ENCODE results near the gene ZG16B.

ZG16B gene

DNA sequence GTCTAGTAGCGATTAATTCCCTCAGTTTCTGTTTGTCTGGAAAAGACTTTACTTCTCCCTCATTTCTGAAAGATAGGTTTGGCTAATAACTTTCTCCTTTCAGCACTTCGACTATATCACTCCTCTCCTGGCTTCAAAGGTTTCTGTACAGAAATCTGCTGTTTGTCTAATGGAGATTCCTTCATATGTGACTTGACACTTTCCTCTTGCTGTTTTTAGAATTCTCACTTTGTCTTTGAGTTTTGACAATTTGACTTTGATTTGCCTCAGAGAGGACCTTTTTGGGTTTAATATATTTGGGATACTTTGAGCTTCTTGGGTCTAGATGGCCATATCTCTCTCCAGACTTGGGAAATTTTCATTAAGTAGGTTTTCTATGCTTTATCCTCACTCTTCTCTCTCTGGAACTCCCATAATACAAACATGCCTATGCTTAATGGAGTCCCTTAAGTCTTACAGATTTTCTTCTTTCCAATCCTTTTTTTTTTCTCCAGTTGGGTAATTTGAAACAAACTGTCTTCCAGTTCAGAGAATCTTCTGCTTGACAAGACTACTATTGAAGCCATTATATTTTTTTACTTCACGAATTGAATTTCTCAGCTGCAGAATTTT lies 20.8 kb upstream of the ZG16B start:
- TF ChIP-seq, protein P1, sequence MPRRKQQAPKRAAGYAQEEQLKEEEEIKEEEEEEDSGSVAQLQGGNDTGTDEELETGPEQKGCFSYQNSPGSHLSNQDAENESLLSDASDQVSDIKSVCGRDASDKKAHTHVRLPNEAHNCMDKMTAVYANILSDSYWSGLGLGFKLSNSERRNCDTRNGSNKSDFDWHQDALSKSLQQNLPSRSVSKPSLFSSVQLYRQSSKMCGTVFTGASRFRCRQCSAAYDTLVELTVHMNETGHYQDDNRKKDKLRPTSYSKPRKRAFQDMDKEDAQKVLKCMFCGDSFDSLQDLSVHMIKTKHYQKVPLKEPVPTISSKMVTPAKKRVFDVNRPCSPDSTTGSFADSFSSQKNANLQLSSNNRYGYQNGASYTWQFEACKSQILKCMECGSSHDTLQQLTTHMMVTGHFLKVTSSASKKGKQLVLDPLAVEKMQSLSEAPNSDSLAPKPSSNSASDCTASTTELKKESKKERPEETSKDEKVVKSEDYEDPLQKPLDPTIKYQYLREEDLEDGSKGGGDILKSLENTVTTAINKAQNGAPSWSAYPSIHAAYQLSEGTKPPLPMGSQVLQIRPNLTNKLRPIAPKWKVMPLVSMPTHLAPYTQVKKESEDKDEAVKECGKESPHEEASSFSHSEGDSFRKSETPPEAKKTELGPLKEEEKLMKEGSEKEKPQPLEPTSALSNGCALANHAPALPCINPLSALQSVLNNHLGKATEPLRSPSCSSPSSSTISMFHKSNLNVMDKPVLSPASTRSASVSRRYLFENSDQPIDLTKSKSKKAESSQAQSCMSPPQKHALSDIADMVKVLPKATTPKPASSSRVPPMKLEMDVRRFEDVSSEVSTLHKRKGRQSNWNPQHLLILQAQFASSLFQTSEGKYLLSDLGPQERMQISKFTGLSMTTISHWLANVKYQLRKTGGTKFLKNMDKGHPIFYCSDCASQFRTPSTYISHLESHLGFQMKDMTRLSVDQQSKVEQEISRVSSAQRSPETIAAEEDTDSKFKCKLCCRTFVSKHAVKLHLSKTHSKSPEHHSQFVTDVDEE (CRISPR knock-in tag; IDR thresholded peaks at IDR 0.05) = no peak
- no peak for TF ChIP-seq TCF4 (CRISPR knock-in tag; IDR thresholded peaks at IDR 0.05; ENCODE audit: borderline replicate concordance)
- TF ChIP-seq ZFP3 (CRISPR knock-in tag; IDR thresholded peaks at IDR 0.05) = no peak
- no peak for TF ChIP-seq ZNF70 (CRISPR knock-in tag; IDR thresholded peaks at IDR 0.05)
- no peak for TF ChIP-seq CSDC2 (CRISPR knock-in tag; IDR thresholded peaks at IDR 0.05)
- TF ChIP-seq OSR1 (CRISPR knock-in tag; IDR thresholded peaks at IDR 0.05) = no peak
- no peak for TF ChIP-seq BACH2 (CRISPR knock-in tag; IDR thresholded peaks at IDR 0.05; ENCODE audit: borderline replicate concordance)
- no peak for ATAC-seq

DNA sequence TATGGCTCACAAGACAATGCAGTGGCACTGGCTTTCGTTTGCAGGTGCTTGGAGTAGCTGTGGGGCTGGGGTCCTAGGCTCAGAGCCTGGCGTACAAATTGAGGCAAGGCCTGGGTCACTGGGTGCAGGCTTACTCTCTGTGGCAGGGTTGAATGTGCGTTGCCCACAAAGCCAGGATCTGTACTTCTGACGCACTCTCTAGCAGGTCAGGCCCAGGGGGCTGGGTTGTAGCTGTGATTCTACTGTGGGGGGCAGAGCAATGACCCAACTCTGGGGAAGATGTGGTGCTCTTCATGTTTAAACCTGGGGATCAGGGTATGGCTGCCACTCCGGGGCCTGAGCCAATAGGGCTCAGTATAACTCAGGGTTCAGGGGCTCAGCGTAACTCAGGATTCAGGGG lies 19.5 kb upstream of the ZG16B start:
- TF ChIP-seq, protein P2, sequence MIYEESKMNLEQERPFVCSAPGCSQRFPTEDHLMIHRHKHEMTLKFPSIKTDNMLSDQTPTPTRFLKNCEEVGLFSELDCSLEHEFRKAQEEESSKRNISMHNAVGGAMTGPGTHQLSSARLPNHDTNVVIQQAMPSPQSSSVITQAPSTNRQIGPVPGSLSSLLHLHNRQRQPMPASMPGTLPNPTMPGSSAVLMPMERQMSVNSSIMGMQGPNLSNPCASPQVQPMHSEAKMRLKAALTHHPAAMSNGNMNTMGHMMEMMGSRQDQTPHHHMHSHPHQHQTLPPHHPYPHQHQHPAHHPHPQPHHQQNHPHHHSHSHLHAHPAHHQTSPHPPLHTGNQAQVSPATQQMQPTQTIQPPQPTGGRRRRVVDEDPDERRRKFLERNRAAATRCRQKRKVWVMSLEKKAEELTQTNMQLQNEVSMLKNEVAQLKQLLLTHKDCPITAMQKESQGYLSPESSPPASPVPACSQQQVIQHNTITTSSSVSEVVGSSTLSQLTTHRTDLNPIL (CRISPR knock-in tag; IDR thresholded peaks at IDR 0.05; ENCODE audit: low read depth) = no peak
- TF ChIP-seq SNAI2 (CRISPR knock-in tag; IDR thresholded peaks at IDR 0.05) (no peak), OSR1 (CRISPR knock-in tag; IDR thresholded peaks at IDR 0.05) (no peak), ZFP3 (CRISPR knock-in tag; IDR thresholded peaks at IDR 0.05) (no peak), ZNF8 (CRISPR knock-in tag; IDR thresholded peaks at IDR 0.05) (no peak), ISL1 (CRISPR knock-in tag; IDR thresholded peaks at IDR 0.05) (no peak), BACH2 (CRISPR knock-in tag; IDR thresholded peaks at IDR 0.05; ENCODE audit: borderline replicate concordance) (no peak)

DNA sequence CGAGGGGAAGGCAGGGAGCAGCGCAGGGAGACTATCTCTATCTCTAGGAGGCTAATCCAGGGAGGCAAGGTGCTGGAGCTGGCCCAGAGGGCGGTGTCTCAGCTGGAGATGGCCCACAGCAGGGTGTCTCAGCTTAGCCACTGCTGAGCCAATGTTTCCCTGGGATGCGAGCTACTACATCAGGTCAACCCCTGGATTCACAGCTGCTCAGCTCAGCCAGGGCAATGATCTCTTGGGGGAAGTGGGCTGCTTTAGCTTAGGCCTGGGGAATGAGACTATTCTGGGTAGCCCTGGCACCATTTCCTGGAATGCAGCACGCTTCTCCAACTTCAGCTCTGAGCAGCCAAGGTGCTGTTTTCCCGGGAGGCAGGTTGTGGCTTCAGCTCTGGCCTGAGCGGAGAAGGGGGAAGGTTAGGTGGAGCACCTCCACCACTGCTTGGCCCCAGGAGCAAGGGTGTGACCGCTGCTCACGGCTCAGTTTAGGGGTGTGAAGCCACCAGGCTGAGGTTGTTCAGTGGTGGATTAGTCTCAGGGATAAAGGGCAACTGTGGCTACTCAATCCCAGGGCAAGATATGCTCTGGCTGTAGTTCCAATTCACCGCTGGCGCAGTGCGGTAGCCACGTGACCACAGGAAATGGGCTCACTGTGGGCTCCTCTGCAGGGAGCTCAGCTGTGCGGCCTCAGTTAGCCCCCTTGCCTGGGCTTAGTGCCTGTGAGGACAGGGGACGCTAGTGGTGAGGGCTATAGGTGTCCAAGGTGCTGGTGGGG lies 18.2 kb upstream of the ZG16B start:
- TF ChIP-seq ZNF8 (CRISPR knock-in tag; IDR thresholded peaks at IDR 0.05) (no peak), ARNTL (CRISPR knock-in tag; IDR thresholded peaks at IDR 0.05; ENCODE audit: borderline replicate concordance, low read depth) (no peak), GLIS3 (CRISPR knock-in tag; IDR thresholded peaks at IDR 0.05) (no peak), ZNF70 (CRISPR knock-in tag; IDR thresholded peaks at IDR 0.05) (no peak), PPARA (CRISPR knock-in tag; IDR thresholded peaks at IDR 0.05; ENCODE audit: borderline replicate concordance) (no peak), OSR1 (CRISPR knock-in tag; IDR thresholded peaks at IDR 0.05) (no peak), ESRRG (CRISPR knock-in tag; IDR thresholded peaks at IDR 0.05) (no peak), BACH2 (CRISPR knock-in tag; IDR thresholded peaks at IDR 0.05; ENCODE audit: borderline replicate concordance) (no peak), ZFP30 (CRISPR knock-in tag; IDR thresholded peaks at IDR 0.05) (no peak), TCF4 (CRISPR knock-in tag; IDR thresholded peaks at IDR 0.05; ENCODE audit: borderline replicate concordance) (no peak), SNAI2 (CRISPR knock-in tag; IDR thresholded peaks at IDR 0.05) (no peak), ZFP3 (CRISPR knock-in tag; IDR thresholded peaks at IDR 0.05) (no peak), ZC3H10 (CRISPR knock-in tag; IDR thresholded peaks at IDR 0.05) (no peak), RARB (CRISPR knock-in tag; IDR thresholded peaks at IDR 0.05) (no peak), ZNF565 (CRISPR knock-in tag; conservative IDR thresholded peaks at IDR 0.05; ENCODE audit: low read depth) (no peak)
- TF ChIP-seq, protein P1 (CRISPR knock-in tag; IDR thresholded peaks at IDR 0.05) = no peak
- TF ChIP-seq, protein P3, sequence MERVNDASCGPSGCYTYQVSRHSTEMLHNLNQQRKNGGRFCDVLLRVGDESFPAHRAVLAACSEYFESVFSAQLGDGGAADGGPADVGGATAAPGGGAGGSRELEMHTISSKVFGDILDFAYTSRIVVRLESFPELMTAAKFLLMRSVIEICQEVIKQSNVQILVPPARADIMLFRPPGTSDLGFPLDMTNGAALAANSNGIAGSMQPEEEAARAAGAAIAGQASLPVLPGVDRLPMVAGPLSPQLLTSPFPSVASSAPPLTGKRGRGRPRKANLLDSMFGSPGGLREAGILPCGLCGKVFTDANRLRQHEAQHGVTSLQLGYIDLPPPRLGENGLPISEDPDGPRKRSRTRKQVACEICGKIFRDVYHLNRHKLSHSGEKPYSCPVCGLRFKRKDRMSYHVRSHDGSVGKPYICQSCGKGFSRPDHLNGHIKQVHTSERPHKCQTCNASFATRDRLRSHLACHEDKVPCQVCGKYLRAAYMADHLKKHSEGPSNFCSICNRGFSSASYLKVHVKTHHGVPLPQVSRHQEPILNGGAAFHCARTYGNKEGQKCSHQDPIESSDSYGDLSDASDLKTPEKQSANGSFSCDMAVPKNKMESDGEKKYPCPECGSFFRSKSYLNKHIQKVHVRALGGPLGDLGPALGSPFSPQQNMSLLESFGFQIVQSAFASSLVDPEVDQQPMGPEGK (CRISPR knock-in tag; IDR thresholded peaks at IDR 0.05; ENCODE audit: borderline replicate concordance) = no peak
- TF ChIP-seq, protein P4, sequence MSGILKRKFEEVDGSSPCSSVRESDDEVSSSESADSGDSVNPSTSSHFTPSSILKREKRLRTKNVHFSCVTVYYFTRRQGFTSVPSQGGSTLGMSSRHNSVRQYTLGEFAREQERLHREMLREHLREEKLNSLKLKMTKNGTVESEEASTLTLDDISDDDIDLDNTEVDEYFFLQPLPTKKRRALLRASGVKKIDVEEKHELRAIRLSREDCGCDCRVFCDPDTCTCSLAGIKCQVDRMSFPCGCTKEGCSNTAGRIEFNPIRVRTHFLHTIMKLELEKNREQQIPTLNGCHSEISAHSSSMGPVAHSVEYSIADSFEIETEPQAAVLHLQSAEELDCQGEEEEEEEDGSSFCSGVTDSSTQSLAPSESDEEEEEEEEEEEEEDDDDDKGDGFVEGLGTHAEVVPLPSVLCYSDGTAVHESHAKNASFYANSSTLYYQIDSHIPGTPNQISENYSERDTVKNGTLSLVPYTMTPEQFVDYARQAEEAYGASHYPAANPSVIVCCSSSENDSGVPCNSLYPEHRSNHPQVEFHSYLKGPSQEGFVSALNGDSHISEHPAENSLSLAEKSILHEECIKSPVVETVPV (CRISPR knock-in tag; IDR thresholded peaks at IDR 0.05) = no peak
- TF ChIP-seq, protein P2 (CRISPR knock-in tag; IDR thresholded peaks at IDR 0.05; ENCODE audit: low read depth) = no peak
- ATAC-seq = no peak; the same call in 2 of the 3 replicates

More for the DNA sequence above, 19.5 kb upstream of the ZG16B start:
- no peak for ATAC-seq

All from SK-N-SH treated with all-trans-retinoic acid at 6 μM for 48 hours (cell line).